ENCODE measurements around the gene CHST11.
A peak's percentile ranks its signal among the peaks of the same experiment; 100 is the strongest.
"Not testable (repeated sequence)": the region's sequence is repeated elsewhere in the genome, so short reads cannot be mapped to it uniquely, and the experiment has no call there.

CHST11 gene

DNA sequence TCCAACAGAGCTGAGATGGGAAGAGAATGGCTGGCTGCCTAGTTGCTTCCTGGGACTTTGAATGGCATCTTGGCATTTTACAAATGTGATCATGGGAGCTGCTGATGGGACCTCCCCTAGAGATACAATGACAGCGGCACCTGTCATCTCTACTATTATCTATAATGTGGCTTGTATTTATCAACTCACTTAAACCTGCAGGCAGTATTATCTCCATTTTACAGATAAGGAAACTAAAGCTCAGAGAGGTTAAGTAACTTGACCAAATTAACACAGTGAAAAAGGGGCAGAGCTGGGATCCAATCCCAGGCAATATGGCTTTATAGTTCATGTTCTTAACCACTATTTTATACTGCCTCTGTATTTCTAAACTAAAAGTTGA lies 111.7 kb downstream of the CHST11 start:
- DNase-seq (ENCODE audit: low read depth), result no peak
- no peak overlapping the region for H3K4me3 ChIP-seq (ENCODE audit: low read length)

DNA sequence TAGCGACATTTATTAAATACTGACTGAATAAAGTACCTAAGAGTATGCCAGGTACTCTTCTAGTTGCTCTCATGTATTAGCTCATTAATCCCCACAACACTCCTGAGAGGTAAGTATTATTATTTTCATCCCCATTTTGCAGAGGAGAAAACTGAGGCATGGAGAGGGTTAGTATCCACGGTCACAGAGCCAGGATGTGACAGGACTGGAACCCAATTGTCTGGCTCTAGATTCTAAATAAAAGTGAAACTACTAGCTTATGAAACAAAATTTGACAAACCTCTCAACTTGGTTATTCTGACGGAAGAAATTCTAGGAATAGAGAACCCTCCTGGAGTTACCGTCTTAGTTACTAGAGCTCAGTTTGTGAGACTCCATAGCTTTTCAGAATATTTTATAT lies 112.2 kb downstream of the CHST11 start:
- no peak for TF ChIP-seq CTCF (conservative IDR thresholded peaks at IDR 0.05; ENCODE audit: low read length)
- no peak for DNase-seq (ENCODE audit: low read depth)
- no peak overlapping the region for H3K4me3 ChIP-seq (ENCODE audit: low read length)

More for the DNA sequence above, 111.7 kb downstream of the CHST11 start:
- no peak for TF ChIP-seq CTCF (conservative IDR thresholded peaks at IDR 0.05; ENCODE audit: low read length)

DNA sequence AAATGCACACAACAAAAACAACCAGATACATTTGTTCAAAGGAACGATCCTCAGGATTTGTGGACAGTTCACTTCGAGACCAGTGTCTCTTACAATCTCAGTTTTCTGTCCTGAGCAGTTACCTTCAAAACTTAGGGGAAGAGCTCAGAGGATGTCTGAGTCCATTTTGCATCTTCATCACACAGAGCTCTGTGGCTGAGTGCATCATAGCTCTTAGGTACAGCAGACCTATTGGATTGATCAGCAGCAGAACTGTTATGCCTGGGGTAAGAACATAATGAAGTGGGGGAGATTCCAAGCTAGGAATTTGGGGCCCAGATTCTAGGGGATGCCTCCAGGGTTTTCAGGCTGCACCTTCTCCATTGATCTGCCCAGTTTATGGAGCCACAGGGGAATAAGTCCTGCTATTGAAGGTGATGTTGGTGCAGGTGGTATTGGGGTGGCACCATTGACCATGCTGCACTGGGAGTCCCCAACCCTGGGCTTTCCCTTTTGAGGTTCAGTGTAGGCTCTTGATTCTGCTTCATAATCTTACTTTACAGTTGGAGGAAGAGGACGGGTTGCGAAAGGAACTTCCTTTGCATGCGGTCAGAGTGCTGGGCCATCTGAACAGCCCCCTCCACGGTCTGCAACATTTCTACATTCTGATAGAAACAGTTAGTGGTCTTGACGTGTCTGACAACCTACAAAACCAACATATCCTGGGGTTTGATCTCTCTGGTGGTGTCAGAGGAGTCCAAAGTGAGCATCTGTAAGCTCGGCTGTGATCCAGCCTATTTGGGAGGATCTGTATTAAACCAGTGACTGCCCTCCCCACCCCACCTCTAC lies 112.8 kb downstream of the CHST11 start:
- no peak for TF ChIP-seq CTCF (conservative IDR thresholded peaks at IDR 0.05; ENCODE audit: low read length)
- no peak overlapping the region for H3K4me3 ChIP-seq (ENCODE audit: low read length)
- no peak for DNase-seq (ENCODE audit: low read depth)

DNA sequence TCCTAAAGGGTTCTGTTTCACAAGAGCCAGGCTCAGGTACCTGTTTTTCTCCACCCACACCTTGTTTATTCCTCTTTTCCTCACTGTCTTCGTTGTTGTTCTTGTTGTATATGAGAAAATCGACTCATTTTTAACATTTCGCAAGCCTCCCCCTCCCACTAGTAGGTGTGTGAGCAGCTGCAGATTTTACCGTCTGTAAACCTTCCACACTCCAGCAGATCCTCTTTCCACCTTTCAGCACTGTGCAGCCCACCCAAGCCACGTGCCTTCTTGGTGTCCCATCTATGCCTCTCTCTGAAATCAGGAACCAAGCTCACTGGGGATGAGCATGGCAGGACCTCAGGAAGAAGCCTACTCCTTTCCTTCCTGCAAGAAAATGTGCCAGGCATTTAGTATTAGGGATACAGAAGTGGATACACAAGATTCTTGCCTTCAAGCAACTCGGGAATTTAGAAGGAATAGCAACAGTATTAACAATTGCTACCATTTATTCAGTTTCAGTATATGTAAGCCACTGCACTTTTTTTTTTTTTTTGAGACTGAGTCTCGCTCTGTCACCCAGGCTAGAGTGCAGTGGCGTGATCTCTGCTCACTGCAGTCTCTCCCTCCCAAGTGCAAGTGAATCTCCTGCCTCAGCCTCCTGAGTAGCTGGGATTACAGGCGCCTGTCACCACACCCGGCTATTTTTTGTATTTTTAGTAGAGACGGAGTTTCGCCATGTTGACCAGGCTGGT lies 113.6 kb downstream of the CHST11 start:
- H3K4me3 ChIP-seq (ENCODE audit: low read length), result no peak overlapping the region
- TF ChIP-seq CTCF (conservative IDR thresholded peaks at IDR 0.05; ENCODE audit: low read length), result no peak
- DNase-seq (ENCODE audit: low read depth), result no peak

DNA sequence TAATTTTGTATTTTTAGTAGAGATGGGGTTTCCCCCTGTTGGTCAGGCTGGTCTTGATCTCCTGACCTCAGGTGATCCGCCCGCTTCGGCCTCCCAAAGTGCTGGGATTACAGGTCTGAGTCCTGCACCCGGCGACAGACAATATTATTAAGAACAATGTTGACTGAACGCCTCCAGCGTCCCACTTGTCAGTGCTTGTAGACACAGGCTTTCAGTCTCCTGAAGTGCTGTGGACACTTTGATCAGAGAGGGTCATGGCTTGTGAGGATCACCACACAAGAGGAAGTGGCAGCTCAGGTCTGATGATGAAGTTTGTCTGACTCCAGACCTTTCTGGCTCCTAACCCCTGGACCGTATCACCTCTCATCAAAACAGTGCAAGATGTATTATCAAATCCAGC lies 114.6 kb downstream of the CHST11 start:
- no peak for TF ChIP-seq CTCF (conservative IDR thresholded peaks at IDR 0.05; ENCODE audit: low read length)
- no peak for DNase-seq (ENCODE audit: low read depth)
- H3K4me3 ChIP-seq (ENCODE audit: low read length), result no peak overlapping the region

DNA sequence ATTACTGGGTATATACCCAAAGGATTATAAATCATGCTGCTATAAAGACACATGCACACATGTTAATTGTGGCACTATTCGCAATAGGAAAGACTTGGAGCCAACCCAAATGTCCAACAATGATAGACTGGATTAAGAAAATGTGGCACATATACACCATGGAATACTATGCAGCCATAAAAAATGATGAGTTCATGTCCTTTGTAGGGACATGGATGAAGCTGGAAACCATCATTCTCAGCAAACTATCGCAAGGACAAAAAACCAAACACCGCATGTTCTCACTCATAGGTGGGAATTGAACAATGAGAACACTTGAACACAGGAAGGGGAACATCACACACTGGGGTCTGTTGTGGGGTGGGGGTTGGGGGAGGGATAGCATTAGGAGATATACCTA lies 117.6 kb downstream of the CHST11 start:
- not testable (repeated sequence) for DNase-seq (ENCODE audit: low read depth); H3K4me3 ChIP-seq (ENCODE audit: low read length)

GRCh38 chr12:104574758-104575157 lies 118.0 kb downstream of the CHST11 start:
- not testable (repeated sequence) for H3K4me3 ChIP-seq (ENCODE audit: low read length)
- peak; percentile 29 for DNase-seq (ENCODE audit: low read depth)

Data from AG10803 (cell line).